ENCODE data around the gene MPZL1. TPM values are rescaled to one million over a fixed set of nuclear protein-coding genes. Genes with fewer than 3 reads are reported as not detected.

MPZL1 gene
- total and polyA plus RNA-seq, 9 donors, result 30.3 to 180 (median 80.1) TPM

DNA sequence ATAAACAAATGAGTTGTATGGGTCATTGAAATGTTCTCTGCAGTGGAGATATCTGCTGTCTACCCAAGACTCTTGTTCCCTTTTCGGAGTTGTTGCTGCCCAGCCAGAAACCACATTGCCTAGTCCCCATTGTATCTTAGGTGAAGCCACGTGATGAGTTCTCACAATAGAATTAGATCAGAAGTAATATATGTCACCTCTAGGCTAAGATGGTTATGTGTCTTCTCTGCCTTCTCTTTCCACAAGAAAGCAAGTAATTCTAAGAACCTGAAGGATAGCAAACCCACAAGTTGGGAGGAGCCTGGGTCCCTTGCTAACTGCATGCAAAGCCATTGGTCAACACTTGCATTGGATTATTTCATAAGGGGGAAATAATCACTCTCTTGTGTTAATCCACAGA, 115.5 kb downstream of the MPZL1 start:
- no peak for DNase-seq
- TF ChIP-seq, protein P1, sequence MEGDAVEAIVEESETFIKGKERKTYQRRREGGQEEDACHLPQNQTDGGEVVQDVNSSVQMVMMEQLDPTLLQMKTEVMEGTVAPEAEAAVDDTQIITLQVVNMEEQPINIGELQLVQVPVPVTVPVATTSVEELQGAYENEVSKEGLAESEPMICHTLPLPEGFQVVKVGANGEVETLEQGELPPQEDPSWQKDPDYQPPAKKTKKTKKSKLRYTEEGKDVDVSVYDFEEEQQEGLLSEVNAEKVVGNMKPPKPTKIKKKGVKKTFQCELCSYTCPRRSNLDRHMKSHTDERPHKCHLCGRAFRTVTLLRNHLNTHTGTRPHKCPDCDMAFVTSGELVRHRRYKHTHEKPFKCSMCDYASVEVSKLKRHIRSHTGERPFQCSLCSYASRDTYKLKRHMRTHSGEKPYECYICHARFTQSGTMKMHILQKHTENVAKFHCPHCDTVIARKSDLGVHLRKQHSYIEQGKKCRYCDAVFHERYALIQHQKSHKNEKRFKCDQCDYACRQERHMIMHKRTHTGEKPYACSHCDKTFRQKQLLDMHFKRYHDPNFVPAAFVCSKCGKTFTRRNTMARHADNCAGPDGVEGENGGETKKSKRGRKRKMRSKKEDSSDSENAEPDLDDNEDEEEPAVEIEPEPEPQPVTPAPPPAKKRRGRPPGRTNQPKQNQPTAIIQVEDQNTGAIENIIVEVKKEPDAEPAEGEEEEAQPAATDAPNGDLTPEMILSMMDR (IDR thresholded peaks at IDR 0.05), result no peak
- no peak for TF ChIP-seq POLR2A (IDR thresholded peaks at IDR 0.05)
- TF ChIP-seq EP300 (IDR thresholded peaks at IDR 0.05), result no peak
- 64 to 87% (median 81%) methylated on average over 2 of the region's 2 CpGs for WGBS, 3 donors

DNA sequence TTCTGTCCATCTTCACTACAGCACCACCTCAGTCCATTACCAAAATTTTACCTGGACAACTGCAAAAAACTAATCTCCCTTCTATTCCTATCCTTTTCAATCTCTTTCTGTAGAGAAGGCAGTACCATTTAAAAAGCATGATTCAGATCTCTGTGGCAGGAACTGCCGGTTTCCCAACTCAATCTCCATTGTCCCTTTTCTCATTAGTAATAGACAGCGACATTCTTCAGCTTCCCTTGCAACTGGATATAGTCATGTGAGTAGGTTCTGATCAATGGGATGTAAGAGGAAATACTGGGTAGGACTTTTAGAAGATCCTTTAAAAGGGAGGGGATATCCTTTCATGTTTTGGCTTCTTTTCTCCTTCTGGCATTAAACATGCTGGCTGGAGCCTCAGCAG, 117.2 kb downstream of the MPZL1 start:
- no peak overlapping the region for H3K4me3 ChIP-seq
- TF ChIP-seq POLR2A (IDR thresholded peaks at IDR 0.05) (no peak), EP300 (IDR thresholded peaks at IDR 0.05) (no peak)
- TF ChIP-seq, protein P1 (IDR thresholded peaks at IDR 0.05), result no peak
- no peaks in the 10 kb centered on the region for H3K36me3 ChIP-seq
- 88 to 90% (median 89%) methylated on average over 2 of the region's 2 CpGs for WGBS, 3 donors
- H3K9me3 ChIP-seq, result no peaks in the 10 kb centered on the region
- H3K4me1 ChIP-seq (ENCODE audit: insufficient read depth), result no peaks in the 10 kb centered on the region
- no peak for DNase-seq
- intact Hi-C loops (cut with DNase I), result no loop called here
- no peaks in the 10 kb centered on the region for H3K27me3 ChIP-seq
- no peak overlapping the region for H3K27ac ChIP-seq

More for the DNA sequence above, 115.5 kb downstream of the MPZL1 start:
- Histone ChIP-seq H3K9me3 (no peaks in the 10 kb centered on the region), H3K4me1 (ENCODE audit: insufficient read depth) (no peaks in the 10 kb centered on the region), H3K36me3 (no peaks in the 10 kb centered on the region), H3K27ac (no peak overlapping the region), H3K27me3 (no peaks in the 10 kb centered on the region), H3K4me3 (no peak overlapping the region)
- intact Hi-C loops (cut with DNase I), result no loop called here

Other genes with a start within 250 kb of the MPZL1 start
- gene CD247, start 203.5 kb upstream of the MPZL1 start, total RNA-seq, result 1 to 10 TPM in 2 of 7 donors, under 1 TPM in 5; 0.32 to 1.6 (median 0.43) TPM
- gene CD247, start 203.5 kb upstream of the MPZL1 start, polyA plus RNA-seq, result 1 to 10 TPM in 1 of 2 donors, under 1 TPM in 1; 0.64 to 3.3 TPM
- 100 to 1,000 TPM in 3 of 7 donors, 10 to 100 TPM in 4; 82.2 to 151 (median 96.8) TPM for gene CREG1, start 168.2 kb upstream of the MPZL1 start, total RNA-seq
- gene CREG1, start 168.2 kb upstream of the MPZL1 start, polyA plus RNA-seq, result 100 to 1,000 TPM in 1 of 2 donors, 10 to 100 TPM in 1; 94.1 to 203 TPM
- gene RCSD1, start 91.8 kb upstream of the MPZL1 start, total RNA-seq, result 1 to 10 TPM; 2.1 to 5.9 (median 3.0) TPM
- gene RCSD1, start 91.8 kb upstream of the MPZL1 start, polyA plus RNA-seq, result 10 to 100 TPM in 1 of 2 donors, 1 to 10 TPM in 1; 4.1 to 10.9 TPM
- under 1 TPM in 4 of 7 donors, not detected in 3; 0.05 to 0.23 (median 0.11) TPM for gene ADCY10, start 192.2 kb downstream of the MPZL1 start, total RNA-seq
- gene ADCY10, start 192.2 kb downstream of the MPZL1 start, polyA plus RNA-seq, result under 1 TPM; 0.05 to 0.07 TPM
- gene DCAF6, start 214.7 kb downstream of the MPZL1 start, total RNA-seq, result 10 to 100 TPM; 38.3 to 65.9 (median 44.4) TPM
- 10 to 100 TPM; 32.1 to 51.1 TPM for gene DCAF6, start 214.7 kb downstream of the MPZL1 start, polyA plus RNA-seq
- gene MPC2, start 215.1 kb downstream of the MPZL1 start, total RNA-seq, result 10 to 100 TPM; 22.1 to 55.2 (median 49.3) TPM
- gene MPC2, start 215.1 kb downstream of the MPZL1 start, polyA plus RNA-seq, result 10 to 100 TPM; 45.8 to 91.2 TPM

Data from ovary (tissue), 9 donors.